Esophagus muscularis mucosa (tissue), 4 donors: Measurements from ENCODE around the gene PAX4. TPM values are rescaled to one million over a fixed set of nuclear protein-coding genes. Genes with fewer than 3 reads are reported as not detected.

Experiments used
- DNase-seq: peaks from one replicate; pipeline ENCODE4 v3.0.0-alpha.2; 2017; ENCODE audit errors: extremely low spot score
- H3K27ac ChIP-seq, 4 donors: fragments of 200-600 bp; sonication (generic); replicated peaks in 1 of 4; 1 replicate in 3 of 4; 2 replicates in 1 of 4; pipeline ENCODE4 v1.5.1; 2016 to 2019; ENCODE audit warnings: mild to moderate bottlenecking in 1 of 4
- H3K27me3 ChIP-seq, 4 donors: fragments of 200-600 bp; sonication (generic); one replicate each; pipeline versions ENCODE4 v1.5.1 to v1.6.0; 2016 to 2019
- H3K36me3 ChIP-seq, 4 donors: fragments of 200-600 bp; sonication (generic); one replicate each; pipeline ENCODE4 v1.5.1; 2016 to 2019
- H3K4me1 ChIP-seq, 4 donors: fragments of 200-600 bp; sonication (generic); one replicate each; pipeline ENCODE4 v1.5.1; 2016 to 2019
- H3K4me3 ChIP-seq, 4 donors: fragments of 200-600 bp; sonication (generic); 1 replicate in 2 of 4; 2 replicates in 2 of 4; pipeline ENCODE4 v1.5.1; 2016 to 2019; ENCODE audit warnings: mild to moderate bottlenecking in 4 of 4, moderate library complexity in 1 of 4
- H3K9me3 ChIP-seq, 4 donors: fragments of 200-600 bp; sonication (generic); 1 replicate in 3 of 4; 2 replicates in 1 of 4; pipeline ENCODE4 v1.5.1; 2016 to 2019
- EP300 ChIP-seq: sonication (generic); formaldehyde crosslinking; IDR thresholded peaks from one replicate; pipeline ENCODE4 v1.6.1; 2017; ENCODE audit warnings: antibody characterized with exemption
- POLR2A ChIP-seq: fragments of 450-650 bp; IDR thresholded peaks from one replicate; pipeline ENCODE4 v1.6.1; 2017; ENCODE audit warnings: antibody characterized with exemption, moderate library complexity, mild to moderate bottlenecking, low read depth
- POLR2AphosphoS5 ChIP-seq, 2 donors: sonication (generic); formaldehyde crosslinking; IDR thresholded peaks; one replicate each; pipeline ENCODE4 v1.6.1; 2017; ENCODE audit warnings: antibody characterized with exemption in 2 of 2
- WGBS: methylation state at CpG from one replicate; pipeline ENCODE4 v1.1.5; 2018; 5-methylcytosine and 5-hydroxymethylcytosine counted together
- intact Hi-C: fragments of 100-400 bp; cut with DNase I; formaldehyde crosslinking; loops from one replicate; pipeline ENCODE4 v1.15.1; 2023
- total RNA-seq, 4 donors: library from RNA; depleted of rRNA; stranded (reverse); fragments of >200 nt; gene quantifications; one replicate each; pipeline versions ENCODE4 v1.1.0 to v1.2.1, GENCODE V29; 2016
- TF ChIP-seq, protein P1 (sequence below), 3 experiments: fragments of 200-600 bp in 2 of 3; fragments of 450-650 bp in 1 of 3; sonication (generic) in 2 of 3; IDR thresholded peaks; one replicate each; pipeline ENCODE4 v1.5.1; 2017 to 2019; ENCODE audit warnings: antibody characterized with exemption in 3 of 3, mild to moderate bottlenecking in 2 of 3, moderate library complexity in 1 of 3

The PAX4 gene
- total RNA-seq, 4 donors from 2014 or later: not detected

- WGBS: 5% methylated on average over 19 of the region's 38 CpGs
These were observed 34.6 kb upstream of the PAX4 start for GRCh38 chr7:127652333-127653248.

GRCh38 chr7:127651556-127652332 lies 33.8 kb upstream of the PAX4 start, which contains the start of gene SND1:
SND1 (plus strand) TSS chr7:127652194; CDS start chr7:127652374, 180 bp downstream.
- Histone ChIP-seq H3K27ac (peak within 1 kb of the TSS; percentile 85 to 93 (median 90)), H3K36me3 (no peaks in the 10 kb centered on the region), H3K27me3 (no peaks in the 10 kb centered on the region), H3K4me3 (peak within 1 kb of the TSS; percentile 80 to 97 (median 91)), H3K9me3 (no peaks in the 10 kb centered on the region), H3K4me1 (peaks cover 24 to 44% (median 37%) of the 10 kb centered on the region in 4 donors)
- TF ChIP-seq POLR2A: peak; percentile 55
- peak; percentile 91 for TF ChIP-seq POLR2AphosphoS5 (IDR thresholded peaks at IDR 0.05)
- TF ChIP-seq, protein P1, sequence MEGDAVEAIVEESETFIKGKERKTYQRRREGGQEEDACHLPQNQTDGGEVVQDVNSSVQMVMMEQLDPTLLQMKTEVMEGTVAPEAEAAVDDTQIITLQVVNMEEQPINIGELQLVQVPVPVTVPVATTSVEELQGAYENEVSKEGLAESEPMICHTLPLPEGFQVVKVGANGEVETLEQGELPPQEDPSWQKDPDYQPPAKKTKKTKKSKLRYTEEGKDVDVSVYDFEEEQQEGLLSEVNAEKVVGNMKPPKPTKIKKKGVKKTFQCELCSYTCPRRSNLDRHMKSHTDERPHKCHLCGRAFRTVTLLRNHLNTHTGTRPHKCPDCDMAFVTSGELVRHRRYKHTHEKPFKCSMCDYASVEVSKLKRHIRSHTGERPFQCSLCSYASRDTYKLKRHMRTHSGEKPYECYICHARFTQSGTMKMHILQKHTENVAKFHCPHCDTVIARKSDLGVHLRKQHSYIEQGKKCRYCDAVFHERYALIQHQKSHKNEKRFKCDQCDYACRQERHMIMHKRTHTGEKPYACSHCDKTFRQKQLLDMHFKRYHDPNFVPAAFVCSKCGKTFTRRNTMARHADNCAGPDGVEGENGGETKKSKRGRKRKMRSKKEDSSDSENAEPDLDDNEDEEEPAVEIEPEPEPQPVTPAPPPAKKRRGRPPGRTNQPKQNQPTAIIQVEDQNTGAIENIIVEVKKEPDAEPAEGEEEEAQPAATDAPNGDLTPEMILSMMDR (IDR thresholded peaks at IDR 0.05): peak in 1 of 3 experiments; percentile 20
- peak; percentile 8 for TF ChIP-seq EP300
- WGBS: 2% methylated on average over 31 of the region's 67 CpGs
- peak; percentile 100 for DNase-seq
- intact Hi-C loops: loop anchor here (2.0 kb wide), 1 partner anchor 67 kb away; the partner anchor contains the start of gene GCC1

More at GRCh38 chr7:127652333-127653248, 34.6 kb upstream of the PAX4 start:
- peak overlapping the region; percentile 80 to 97 (median 91) for H3K4me3 ChIP-seq
- no peaks in the 10 kb centered on the region for H3K27me3 ChIP-seq
- DNase-seq: no peak
- peaks cover 24 to 44% (median 37%) of the 10 kb centered on the region in 4 donors for H3K4me1 ChIP-seq
- H3K27ac ChIP-seq: peak overlapping the region; percentile 85 to 93 (median 90)
- no peaks in the 10 kb centered on the region for H3K9me3 ChIP-seq
- intact Hi-C loops: loop anchor here (2.0 kb wide), 1 partner anchor 68 kb away; the partner anchor contains the start of gene GCC1
- no peaks in the 10 kb centered on the region for H3K36me3 ChIP-seq
- TF ChIP-seq POLR2A (no peak), POLR2AphosphoS5 (IDR thresholded peaks at IDR 0.05) (no peak), EP300 (no peak)
- TF ChIP-seq, protein P1 (IDR thresholded peaks at IDR 0.05): no peak

- peak overlapping the region; percentile 80 to 97 (median 91) for H3K4me3 ChIP-seq
- intact Hi-C loops: no loop called here
- no peaks in the 10 kb centered on the region for H3K27me3 ChIP-seq
- H3K4me1 ChIP-seq: peaks cover 24 to 44% (median 37%) of the 10 kb centered on the region in 4 donors
- DNase-seq: no peak
- TF ChIP-seq POLR2A: no peak
- TF ChIP-seq POLR2AphosphoS5 (IDR thresholded peaks at IDR 0.05): no peak
- TF ChIP-seq, protein P1 (IDR thresholded peaks at IDR 0.05): no peak
- TF ChIP-seq EP300: no peak
- no peaks in the 10 kb centered on the region for H3K36me3 ChIP-seq
- 54% methylated on average over 27 of the region's 29 CpGs for WGBS
- H3K9me3 ChIP-seq: no peaks in the 10 kb centered on the region
- H3K27ac ChIP-seq: peak overlapping the region; percentile 85 to 93 (median 90)
These were observed 33.1 kb upstream of the PAX4 start for GRCh38 chr7:127650847-127651555.

DNA sequence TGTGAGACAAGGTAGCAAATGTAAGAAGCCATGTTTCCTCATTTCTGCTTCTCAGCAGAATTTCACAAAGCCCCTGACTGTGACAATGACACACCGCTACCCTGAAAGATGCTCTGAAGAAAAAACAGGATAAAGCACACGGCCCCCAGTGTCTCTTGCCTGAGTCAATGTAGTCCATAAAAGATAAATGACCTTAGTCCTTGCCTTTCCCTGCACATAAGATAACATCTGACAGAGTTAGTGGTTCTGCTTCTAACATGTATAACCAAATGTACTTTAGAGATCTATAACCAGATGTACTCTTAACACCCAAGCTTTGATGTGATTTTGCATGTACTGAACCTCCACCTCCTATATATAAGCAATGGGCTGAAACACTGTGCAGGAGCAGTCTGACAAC lies 31.0 kb upstream of the PAX4 start:
- Histone ChIP-seq H3K4me1 (peaks cover 15 to 25% (median 24%) of the 10 kb centered on the region in 4 donors), H3K36me3 (no peaks in the 10 kb centered on the region), H3K27me3 (no peaks in the 10 kb centered on the region), H3K27ac (no peak overlapping the region), H3K4me3 (no peak overlapping the region), H3K9me3 (no peaks in the 10 kb centered on the region)
- 78% methylated on average over 2 of the region's 2 CpGs for WGBS
- no peak for DNase-seq
- TF ChIP-seq, protein P1 (IDR thresholded peaks at IDR 0.05): no peak
- TF ChIP-seq POLR2A (no peak), POLR2AphosphoS5 (IDR thresholded peaks at IDR 0.05) (no peak), EP300 (no peak)
- intact Hi-C loops: no loop called here
